ENCODE measurements around the gene MTFP1. TPM values are rescaled to one million over a fixed set of nuclear protein-coding genes. Genes with fewer than 3 reads are reported as not detected.

The MTFP1 gene
- polyA plus RNA-seq, 3 donors: 9.9 to 15.1 (median 14.8) TPM

GRCh38 chr22:30420347-30421125 is 5.0 kb upstream of the MTFP1 start:
- DNase-seq (ENCODE audit: extremely low read depth in 1 of 11, low read depth in 9 of 11, low spot score in 4 of 11): no peak

GRCh38 chr22:30421695-30422480 is 3.7 kb upstream of the MTFP1 start:
- DNase-seq (ENCODE audit: extremely low read depth in 1 of 11, low read depth in 9 of 11, low spot score in 4 of 11): no peak

- DNase-seq (ENCODE audit: extremely low read depth in 1 of 11, low read depth in 9 of 11, low spot score in 4 of 11): peak in 1 of 11 donors; percentile 11
These were observed 2.9 kb upstream of the MTFP1 start for GRCh38 chr22:30422481-30423300.

DNA sequence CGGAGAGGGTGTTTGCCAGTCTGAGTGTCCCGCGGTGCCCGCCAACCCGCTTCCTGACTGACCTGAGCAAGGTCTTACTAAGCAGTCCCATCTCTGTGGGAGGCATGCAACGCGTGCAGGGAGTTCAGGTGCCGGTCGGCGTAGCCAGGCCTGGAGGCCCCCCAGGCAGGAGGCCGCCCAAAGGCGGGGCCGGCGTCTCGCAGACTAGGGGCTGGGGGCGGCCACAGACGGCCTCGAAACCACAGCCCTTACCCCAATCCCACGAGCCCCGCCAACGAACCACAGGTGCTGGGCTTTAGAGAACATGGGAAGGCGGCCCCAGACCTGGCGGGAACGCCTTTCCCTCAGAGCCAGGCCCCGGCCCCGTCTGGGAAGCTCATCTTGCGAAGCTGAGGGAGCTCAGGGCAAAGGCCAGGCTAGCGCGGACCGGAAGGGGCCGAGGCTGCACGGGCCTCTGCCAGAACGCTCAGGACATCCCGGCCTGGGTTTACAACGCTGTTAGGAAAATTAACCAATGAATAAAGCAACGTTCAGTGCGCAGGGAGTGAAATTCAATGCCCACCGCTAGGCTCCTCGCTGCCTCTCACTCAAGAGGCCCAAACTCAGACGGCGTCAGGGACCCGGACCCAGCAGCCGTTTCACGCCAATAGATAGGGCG is 2.1 kb upstream of the MTFP1 start:
- DNase-seq (ENCODE audit: extremely low read depth in 1 of 11, low read depth in 9 of 11, low spot score in 4 of 11): peak in 1 of 11 donors; percentile 7

DNA sequence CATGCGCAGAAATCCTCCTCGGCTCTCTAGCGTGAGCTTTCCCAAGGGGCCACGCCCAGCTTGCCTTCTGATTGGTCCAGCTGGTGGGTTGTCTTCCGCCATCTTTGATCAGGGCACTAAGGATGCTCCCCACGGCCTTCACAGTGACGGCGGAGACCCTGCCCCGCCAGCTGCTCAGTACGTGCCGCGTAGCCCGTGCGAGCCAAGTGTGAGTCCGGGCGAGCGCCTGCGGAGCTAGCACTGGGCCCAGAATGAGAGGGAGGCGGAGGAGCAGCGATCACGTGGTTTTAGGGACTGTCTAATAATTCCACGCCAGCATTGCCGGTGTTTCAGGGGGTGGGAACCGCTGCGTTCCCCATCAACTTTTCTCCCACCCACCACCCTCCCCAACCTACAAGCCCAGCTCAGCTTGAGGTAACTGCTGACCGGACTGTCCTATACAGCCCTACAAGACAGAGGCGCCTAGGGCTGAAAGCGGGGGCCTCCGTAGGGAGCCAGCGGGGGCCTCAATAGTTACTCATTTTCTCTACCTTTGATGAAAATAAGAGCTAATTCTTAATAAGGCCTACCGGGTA is 1.5 kb upstream of the MTFP1 start:
- DNase-seq (ENCODE audit: extremely low read depth in 1 of 11, low read depth in 9 of 11, low spot score in 4 of 11): peak; percentile 99 to 100 (median 100)

DNA sequence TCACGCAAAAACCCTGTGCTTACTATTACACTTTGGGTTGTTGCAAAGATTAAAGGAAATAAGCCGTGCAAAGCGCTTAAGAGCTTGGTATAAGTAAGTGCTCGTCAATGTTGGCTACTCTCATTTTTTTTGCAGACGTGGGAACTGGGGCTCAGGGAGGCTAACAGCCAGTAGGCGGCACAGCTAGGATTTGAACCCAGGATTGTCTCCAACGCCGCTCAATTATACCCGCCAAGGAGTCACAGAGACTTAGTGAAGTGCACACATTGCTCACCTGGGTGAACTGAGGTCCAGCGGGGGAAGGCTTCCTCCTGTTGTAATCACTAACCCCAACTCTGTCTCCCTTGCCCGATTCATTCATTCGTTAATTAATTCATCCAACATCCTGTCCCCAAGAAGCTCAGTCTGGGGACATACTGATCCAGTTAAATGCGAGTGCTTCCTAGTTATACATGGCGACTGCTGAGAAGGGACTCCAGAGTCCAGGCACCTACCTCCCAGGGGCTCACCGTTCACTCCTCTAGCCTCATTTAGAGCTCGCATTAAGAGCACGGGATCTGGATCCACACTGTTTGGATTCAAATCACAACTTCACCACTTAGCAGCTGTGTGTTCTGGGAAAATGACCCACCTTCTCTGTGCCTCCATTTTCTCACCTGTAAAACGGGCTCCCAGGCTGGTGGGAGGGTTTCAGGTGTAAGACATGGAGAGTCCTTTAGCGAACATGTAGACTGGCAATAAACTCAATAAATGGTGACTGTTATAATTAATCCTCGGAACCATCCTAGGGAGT is 838 bp upstream of the MTFP1 start:
- DNase-seq (ENCODE audit: extremely low read depth in 1 of 11, low read depth in 9 of 11, low spot score in 4 of 11): no peak

GRCh38 chr22:30425327-30425615 is 297 bp upstream of the MTFP1 start:
- DNase-seq (ENCODE audit: extremely low read depth in 1 of 11, low read depth in 9 of 11, low spot score in 4 of 11): no peak

GRCh38 chr22:30426388-30427353 is 1.1 kb downstream of the MTFP1 start:
- peak in 6 of 11 donors; percentile 56 to 86 (median 71) for DNase-seq (ENCODE audit: extremely low read depth in 1 of 11, low read depth in 9 of 11, low spot score in 4 of 11)

- no peak for DNase-seq (ENCODE audit: extremely low read depth in 1 of 11, low read depth in 9 of 11, low spot score in 4 of 11)
These were observed 2.3 kb downstream of the MTFP1 start for GRCh38 chr22:30427871-30428270.

DNA sequence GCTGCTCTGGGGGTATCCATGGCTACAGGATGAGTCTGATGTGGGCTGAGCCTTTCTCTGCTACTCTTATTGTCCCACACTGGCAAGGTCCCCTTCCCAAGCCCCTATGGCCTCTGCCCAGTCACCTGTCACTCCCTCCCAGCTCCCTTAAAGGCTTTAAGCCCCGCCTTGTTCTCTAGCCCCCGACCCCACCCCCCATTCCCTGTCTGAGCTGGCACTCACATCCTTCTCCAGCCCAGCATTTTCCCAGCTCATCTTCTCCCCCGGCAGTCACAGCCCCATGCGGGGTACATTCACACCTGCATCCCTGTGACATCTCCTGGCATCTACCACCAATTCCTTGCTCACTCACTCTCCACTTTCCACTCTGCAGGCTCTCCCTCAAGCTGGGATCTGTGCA is 4.3 kb downstream of the MTFP1 start:
- DNase-seq (ENCODE audit: extremely low read depth in 1 of 11, low read depth in 9 of 11, low spot score in 4 of 11): no peak

DNA sequence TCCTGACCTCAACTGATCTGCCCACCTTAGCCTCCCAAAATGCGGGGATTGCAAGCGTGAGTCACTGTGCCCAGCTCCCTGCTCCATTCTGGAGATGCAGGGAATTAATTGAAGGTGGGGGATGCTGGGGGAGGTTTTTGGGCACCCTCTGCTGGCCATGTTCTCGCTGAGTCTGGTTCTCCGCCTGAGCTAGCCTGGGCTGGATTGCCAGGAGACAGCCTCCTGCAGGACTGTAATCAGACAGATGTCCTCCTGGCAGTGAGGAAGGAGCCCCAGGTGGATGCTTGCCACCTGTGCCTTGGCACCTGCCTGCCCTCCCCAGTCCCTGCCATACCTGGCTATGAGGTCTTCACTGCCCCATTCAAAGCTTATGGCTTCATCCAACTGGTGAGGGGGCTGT is 5.4 kb downstream of the MTFP1 start:
- DNase-seq (ENCODE audit: extremely low read depth in 1 of 11, low read depth in 9 of 11, low spot score in 4 of 11): no peak

- DNase-seq (ENCODE audit: extremely low read depth in 1 of 11, low read depth in 9 of 11, low spot score in 4 of 11): no peak
These were observed 6.5 kb downstream of the MTFP1 start for GRCh38 chr22:30432096-30432495.

DNA sequence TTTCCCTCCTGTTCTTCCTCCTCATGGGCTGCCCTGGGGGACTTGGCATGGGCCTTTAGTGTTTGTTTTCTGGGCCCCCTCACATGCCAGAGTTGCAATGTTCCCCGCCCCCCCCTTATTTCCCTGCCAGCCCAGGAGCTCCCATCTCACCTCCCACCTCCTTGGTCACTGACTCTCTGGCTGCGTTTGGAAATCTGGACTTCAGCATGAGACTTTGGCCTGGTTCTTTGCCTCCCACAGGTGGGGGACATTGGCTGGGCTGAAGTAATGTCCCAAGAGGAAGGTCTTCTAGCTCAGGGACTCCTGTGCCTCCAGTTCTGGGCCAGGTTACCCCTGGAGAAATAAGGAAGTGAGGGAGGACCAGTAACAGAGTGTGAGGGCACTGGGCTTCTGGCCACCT is 7.0 kb downstream of the MTFP1 start:
- DNase-seq (ENCODE audit: extremely low read depth in 1 of 11, low read depth in 9 of 11, low spot score in 4 of 11): no peak

DNA sequence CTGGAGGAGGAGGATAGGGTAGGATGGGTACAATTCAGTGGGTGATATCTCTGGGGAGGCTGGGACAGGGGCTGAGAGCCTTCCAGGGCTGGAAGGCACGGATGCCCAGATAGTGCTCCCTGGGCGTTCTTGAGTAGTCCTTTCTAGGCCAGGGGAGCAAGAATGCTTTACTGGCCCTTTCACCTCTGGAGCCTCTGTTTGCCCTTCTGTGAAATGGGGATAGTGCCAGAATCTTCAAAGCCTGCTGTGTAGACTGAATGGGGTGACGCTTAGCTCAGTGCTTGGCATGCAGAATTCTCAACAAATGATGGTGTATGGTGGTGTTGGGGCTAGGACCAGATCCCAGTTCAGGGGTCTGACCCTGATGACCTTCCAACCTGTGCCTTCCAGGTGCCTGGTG is 7.7 kb downstream of the MTFP1 start:
- DNase-seq (ENCODE audit: extremely low read depth in 1 of 11, low read depth in 9 of 11, low spot score in 4 of 11): no peak

- no peak for DNase-seq (ENCODE audit: extremely low read depth in 1 of 11, low read depth in 9 of 11, low spot score in 4 of 11)
These were observed 8.2 kb downstream of the MTFP1 start for GRCh38 chr22:30433773-30434172.

GRCh38 chr22:30434843-30435242 is 9.3 kb downstream of the MTFP1 start:
- no peak for DNase-seq (ENCODE audit: extremely low read depth in 1 of 11, low read depth in 9 of 11, low spot score in 4 of 11)

- DNase-seq (ENCODE audit: extremely low read depth in 1 of 11, low read depth in 9 of 11, low spot score in 4 of 11): no peak
These were observed 10.1 kb downstream of the MTFP1 start for GRCh38 chr22:30435674-30436126.

Data from renal cortex interstitium (tissue), 11 donors.